ENCODE measurements around the gene ITPR3.

Gene ITPR3

DNA sequence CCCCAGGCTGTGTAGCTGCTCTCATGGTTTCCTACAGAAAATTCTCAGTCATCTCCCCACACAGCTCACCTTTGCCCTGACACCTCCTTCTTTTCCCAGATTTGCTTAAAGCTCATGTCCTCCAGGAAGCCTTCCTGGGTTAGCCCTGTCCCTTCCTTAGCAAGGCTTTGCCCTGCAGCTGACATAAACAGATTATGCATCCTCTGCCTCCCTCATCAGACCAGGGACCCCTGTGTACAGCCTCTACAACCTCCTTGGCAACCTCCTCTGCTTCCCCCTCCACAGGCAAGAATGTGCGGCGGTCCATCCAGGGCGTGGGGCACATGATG, 50.6 kb downstream of the ITPR3 start:
- DNase-seq: no peak

DNA sequence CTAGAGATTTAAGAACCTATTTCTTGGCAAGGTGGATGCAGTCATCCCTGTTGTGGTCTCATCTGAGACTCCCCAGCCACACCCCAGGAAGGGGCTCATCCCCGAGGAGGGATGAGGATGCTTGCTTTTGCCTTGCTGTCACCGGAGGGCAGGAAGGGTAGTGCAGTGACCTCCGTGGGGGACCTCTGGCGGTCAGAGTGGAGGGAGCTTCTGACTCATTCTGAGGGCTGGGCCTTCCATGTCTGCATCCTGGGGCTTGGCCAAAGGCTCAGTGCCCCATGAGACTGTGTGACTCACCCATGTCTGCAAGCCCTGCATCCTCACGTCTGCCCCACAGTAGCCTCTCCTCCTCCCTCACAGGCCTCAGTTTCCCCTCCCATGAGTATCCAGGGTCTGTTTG, 51.7 kb downstream of the ITPR3 start:
- peak; percentile 90 for DNase-seq

DNA sequence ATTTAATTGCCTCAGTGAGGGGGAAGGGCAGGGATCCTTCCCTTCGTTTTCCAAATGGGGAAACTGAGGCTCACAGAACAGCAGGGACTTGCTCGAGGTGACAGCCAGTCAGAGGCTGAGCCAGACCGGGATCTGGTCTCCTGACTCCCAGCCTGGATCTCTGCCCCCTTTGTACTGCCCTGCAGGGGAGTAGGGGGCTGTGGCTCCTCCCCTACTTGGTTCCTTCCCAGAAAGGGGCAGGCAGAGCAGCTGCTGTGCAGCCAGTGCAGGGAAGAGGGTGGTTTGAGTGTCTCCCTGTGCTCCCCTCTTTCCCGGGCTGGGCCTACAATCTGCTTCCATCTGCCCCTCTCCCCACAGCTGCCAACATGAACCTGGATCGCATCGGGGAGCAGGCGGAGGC, 52.7 kb downstream of the ITPR3 start:
- no peak for DNase-seq

DNA sequence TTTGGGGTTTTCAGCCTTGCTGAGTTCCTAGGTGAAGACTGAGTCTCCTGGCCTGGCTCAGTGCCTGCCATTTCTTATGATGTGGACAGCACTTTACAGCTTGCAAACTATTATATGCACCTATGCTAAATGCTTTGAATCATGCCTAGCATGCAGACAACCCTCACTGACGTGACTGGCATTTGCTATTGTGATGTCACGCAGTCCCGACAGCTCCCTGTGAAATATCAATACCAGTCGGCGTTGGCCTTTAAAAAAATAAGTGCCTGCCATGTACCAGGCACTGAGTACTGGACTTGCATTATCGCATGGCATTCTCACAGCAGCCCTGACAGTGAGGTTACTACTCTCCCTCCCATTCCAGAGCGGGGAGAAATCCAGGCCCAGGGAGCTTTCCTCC, 54.8 kb downstream of the ITPR3 start:
- DNase-seq: no peak

DNA sequence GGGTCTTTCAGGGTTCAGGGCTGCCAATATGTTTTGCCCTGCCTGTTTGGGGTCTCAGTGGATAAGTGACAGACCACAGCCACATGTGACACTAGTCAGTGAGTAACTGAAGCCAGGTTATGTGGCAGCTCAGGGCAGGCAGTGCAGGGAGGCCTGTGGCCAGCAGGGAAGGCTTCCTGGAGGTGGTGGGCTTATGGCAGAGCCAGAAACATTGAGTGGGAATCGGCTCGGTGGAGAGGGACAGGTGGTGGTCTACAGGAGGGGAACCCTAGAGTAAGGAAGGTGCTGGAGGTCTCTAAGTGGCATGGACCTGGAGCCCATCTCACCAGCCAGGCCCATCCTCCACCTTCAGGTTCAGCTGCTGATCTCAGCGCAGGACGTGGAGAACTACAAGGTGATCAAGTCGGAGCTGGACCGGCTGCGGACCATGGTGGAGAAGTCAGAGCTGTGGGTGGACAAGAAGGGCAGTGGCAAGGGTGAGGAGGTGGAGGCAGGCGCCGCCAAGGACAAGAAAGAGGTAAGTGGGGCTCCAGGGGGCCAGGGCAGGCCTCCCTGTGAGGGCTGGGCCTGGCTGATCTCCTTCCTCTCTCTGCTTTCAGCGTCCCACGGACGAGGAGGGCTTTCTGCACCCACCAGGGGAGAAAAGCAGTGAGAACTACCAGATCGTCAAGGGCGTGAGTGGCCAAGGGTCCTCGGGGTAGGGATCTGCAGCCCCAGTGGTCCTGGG, 55.5 kb downstream of the ITPR3 start:
- no peak for DNase-seq

DNA sequence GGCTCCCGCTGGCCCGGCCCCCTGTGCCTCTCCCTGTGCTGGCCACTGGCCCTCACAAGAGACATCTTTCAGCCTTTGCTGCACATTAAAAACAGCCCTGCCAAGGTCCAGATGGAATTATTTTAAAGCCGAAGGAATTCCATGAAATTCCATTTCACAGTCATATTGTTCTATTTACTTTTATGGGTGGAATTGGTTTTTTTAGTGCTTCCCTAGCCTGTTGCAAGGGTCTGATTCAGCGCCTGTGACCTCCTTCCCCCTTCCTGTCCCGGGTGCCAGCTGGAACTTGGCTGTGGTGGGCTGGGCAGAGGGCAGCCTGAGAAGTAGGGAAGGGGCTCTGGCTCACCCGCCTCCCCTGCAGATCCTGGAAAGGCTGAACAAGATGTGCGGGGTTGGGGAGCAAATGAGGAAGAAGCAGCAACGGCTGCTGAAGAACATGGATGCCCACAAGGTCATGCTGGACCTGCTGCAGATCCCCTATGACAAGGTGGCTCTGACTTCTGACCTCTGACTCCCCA, 56.1 kb downstream of the ITPR3 start:
- peak; percentile 61 for DNase-seq

DNA sequence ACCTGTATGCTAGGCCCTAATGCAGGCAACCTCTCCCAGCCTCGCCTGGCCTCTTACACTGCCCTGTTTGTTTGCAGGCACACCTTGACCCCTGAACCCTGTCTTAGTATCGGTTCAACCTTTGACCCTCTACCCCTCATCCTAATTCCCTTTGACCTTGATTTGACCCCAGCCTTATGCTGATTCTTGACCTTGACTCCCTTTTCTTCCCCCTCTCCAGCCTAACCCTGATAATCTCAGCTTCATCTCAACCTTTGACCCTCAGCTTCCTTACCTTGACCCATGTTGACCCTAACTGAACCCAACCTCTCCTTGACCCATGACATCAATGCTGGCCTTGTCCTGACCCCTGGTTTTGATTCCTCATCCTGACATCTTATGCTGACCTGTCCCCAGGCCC, 56.6 kb downstream of the ITPR3 start:
- no peak for DNase-seq

DNA sequence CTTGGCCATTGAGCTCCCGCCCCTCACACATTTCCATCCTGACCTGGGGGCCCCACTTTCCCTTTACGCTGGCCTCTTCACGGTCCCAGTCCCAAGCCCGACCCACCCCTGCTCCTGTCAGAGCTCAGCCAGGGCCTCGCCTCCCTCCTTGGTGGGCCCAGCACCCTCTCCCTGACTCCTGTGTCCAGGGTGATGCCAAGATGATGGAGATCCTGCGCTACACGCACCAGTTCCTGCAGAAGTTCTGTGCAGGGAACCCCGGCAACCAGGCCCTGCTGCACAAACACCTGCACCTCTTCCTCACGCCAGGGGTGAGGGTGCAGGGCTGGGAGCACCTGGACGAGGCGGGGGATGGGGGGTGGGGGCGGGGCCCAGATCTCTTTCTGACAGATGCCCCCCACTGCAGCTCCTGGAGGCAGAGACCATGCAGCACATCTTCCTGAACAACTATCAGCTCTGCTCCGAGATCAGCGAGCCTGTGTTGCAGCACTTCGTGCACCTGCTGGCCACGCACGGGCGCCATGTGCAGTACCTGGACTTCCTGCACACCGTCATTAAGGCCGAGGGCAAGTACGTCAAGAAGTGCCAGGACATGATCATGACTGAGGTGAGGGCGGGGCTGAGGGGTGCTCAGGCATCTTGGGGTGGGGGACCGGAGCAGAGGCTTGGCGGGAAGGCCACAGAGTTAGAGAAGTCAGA, 57.3 kb downstream of the ITPR3 start:
- DNase-seq: no peak

DNA sequence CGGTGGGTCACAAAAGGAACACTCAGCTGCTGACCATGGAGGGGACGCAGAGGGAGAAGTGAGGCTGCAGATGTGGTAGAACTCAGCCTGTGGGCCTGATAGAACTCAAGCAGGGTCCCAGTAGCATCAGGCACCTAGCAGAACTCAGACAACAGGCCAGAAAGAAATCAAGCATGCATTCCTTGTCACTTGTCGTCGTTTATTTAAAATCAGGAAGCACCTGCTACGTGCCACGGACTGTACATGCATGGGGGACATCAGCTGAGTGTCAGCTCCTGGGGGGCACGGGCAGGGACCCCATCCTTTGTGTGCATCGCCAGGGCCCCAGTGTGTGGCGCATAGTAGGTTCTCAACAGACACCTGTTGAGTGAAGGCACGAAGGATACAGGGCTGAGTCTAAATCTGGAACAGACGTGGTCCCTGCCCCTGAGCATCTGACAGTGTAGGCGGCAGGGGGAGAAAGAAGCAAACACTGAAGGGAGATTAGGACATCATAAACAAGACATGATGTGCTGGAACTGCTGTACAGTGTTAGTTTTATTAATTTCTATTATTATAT, 57.9 kb downstream of the ITPR3 start:
- no peak for DNase-seq

DNA sequence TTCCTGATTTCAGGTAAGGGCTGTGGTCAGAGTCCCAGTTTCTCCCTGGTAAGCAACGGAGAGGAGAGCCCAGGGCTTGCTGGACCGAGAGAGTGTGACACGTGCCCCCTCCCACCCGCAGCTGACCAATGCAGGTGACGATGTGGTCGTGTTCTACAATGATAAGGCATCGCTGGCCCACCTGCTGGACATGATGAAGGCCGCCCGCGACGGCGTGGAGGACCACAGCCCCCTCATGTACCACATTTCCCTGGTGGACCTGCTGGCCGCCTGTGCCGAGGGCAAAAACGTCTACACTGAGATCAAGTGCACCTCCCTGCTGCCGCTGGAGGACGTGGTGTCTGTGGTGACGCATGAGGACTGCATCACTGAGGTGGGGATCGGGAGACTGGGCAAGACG, 58.6 kb downstream of the ITPR3 start:
- no peak for DNase-seq

DNA sequence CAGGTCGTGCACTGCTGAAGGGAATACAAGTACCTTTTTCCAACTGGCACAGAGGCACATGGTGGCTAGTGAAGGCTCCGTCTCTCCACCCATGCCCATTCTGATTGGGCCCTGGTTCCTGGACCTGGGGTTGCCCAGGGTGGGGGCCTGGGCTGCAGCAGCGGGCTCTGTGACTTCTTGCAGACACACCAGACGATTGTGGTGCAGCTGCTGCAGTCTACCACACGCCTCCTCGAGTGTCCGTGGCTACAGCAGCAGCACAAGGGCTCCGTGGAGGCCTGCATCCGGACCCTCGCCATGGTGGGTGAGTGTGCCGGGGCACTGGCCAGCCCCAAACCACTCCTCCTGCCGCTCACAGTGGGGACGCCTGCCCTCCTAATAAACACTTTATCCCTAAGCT, 61.2 kb downstream of the ITPR3 start:
- no peak for DNase-seq

DNA sequence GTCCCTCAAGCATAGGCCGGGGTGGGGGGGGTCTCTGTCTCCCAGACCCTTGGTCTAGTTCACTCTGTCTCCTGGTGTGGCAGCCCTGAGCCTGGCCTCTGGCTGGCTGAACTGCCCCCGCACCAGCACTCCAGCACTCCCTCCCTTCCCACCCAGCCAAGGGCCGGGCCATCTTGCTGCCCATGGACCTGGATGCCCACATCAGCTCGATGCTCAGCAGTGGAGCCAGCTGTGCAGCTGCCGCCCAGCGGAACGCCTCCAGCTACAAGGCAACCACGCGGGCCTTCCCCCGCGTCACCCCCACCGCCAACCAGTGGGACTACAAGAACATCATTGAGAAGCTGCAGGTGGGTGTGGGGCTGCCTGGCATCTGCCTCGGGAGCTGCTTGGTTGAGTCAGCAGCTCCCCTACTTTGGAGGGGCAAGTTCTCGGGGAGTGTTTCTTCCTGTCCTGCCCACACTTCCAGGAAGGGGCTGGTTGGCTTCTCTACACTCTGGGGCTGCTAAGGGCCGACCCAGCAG, 62.0 kb downstream of the ITPR3 start:
- no peak for DNase-seq

DNA sequence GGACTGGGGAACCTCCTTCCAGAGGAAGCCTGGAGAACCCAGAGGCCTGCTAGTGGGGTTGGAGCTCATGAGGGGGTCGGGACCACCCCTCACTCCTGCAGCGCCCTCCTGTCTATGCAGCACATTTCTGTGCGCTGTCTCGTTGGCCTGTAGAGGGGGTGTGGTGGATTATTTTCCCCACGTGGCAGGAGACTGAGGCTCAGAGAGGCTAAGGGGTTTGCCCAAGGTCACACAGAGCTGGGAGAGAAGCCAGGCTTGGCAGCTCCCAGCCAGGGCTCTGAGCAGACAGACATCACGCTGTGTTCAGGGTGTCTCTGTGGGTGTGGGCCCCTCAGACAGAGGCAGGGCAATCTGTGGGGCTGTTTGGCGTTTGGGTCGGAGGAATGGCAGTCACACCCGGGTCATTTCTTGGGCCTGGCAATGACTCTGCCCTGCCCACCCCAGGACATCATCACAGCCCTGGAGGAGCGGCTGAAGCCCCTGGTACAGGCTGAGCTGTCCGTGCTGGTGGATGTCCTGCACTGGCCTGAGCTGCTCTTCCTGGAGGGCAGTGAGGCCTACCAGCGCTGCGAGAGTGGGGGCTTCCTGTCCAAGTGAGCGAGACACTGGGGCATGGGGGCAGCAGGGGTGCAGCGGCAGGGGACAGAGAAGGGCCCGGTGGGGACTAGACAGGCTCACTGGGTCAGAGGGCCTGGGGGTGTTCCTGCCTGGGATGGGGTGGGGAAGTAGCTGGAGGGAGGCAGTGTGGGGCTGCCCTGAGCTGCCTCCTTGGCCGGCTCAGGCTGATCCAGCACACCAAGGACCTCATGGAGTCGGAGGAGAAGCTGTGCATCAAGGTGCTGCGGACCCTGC, 62.7 kb downstream of the ITPR3 start:
- no peak for DNase-seq

DNA sequence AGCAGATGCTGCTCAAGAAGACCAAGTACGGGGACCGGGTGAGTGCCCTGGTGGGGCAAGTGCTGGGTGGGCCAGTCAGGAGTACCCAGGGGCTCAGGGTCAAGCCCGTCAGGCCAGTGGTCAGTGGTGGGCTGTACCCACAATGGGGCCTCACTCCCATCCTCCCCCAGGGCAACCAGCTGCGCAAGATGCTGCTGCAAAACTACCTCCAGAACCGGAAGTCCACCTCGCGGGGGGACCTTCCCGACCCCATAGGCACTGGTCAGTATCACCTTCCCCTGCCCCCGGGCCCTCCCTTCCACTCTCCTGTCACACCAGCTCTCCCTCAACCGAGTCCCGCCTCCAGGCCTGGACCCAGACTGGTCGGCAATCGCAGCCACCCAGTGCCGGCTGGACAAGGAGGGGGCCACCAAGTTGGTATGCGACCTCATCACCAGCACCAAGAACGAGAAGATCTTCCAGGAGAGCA, 63.3 kb downstream of the ITPR3 start:
- no peak for DNase-seq

DNA sequence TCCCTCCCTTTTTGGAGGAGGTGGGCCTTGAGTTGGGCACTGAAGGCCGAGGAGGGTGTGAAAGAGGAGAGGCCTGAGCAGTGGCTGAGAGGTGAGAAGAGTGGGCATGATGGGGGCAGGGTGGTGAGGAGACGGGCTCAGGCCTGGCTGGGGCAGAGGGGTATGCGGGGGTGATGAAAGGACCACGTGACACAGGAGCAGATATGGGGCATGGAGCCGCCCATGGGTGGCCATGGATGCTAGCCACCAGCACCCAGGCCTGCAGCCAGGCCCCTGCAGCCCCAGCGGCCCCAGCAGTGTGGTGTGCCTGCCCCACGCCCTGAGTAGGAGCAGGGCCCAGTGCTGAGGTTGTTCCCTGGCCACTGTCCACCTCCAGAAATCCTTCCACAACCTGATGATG, 63.9 kb downstream of the ITPR3 start:
- DNase-seq: no peak

DNA sequence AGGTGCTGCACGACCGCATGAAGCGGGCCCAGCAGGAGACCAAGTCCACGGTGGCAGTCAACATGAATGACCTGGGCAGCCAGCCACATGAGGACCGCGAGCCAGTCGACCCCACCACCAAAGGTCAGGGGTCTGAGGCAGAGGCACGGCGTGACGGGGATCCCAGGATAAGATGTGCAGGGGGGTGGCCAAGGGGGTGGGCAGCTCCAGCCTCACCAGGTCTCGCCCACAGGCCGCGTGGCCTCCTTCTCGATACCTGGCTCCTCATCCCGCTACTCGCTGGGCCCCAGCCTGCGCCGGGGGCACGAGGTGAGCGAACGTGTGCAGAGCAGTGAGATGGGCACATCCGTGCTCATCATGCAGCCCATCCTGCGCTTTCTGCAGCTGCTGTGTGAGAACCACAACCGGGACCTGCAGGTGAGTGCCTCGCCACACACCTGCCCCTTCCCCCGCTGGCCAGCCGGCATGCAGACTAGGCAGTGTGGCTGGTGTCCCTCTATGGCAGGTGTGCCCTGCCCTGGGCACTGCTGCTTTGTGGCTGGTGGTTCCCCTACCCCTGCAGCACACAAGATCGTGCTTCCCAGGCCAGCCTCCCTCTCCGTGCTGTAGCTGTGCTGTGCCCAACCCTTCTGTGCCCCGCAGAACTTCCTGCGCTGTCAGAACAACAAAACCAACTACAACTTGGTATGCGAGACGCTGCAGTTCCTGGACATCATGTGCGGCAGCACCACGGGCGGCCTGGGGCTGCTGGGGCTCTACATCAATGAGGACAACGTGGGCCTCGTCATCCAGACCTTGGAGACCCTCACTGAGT, 64.5 kb downstream of the ITPR3 start:
- no peak for DNase-seq

DNA sequence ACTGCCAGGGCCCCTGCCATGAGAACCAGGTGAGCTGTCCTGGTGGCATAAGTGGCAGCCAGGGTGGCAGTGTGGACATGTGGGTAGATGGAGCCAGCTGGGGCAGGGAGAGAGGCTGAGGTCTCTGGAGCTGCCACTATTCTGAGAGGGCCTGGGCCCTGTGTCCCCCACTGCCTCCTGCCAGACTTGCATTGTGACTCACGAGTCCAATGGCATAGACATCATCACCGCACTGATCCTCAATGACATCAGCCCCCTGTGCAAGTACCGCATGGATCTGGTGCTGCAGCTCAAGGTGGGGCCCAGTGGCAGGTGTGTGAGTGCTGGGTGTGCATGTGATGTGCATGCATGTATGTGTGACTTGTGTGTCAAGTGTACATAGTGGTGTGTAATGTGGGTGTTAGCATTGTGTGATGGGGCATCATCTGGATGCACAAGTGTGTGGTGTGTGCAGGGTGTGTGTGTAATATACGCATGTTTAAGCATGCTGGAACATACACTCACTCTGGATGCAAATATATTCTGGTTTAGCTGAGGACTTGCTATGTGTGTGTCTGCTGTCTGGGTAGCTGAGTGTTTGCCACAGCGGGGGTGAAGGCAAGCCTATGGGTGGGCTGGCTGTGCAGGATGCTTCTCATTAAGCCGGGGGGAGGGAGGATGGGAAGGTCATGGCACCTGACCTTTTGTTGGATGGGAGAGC, 65.3 kb downstream of the ITPR3 start:
- DNase-seq: no peak

DNA sequence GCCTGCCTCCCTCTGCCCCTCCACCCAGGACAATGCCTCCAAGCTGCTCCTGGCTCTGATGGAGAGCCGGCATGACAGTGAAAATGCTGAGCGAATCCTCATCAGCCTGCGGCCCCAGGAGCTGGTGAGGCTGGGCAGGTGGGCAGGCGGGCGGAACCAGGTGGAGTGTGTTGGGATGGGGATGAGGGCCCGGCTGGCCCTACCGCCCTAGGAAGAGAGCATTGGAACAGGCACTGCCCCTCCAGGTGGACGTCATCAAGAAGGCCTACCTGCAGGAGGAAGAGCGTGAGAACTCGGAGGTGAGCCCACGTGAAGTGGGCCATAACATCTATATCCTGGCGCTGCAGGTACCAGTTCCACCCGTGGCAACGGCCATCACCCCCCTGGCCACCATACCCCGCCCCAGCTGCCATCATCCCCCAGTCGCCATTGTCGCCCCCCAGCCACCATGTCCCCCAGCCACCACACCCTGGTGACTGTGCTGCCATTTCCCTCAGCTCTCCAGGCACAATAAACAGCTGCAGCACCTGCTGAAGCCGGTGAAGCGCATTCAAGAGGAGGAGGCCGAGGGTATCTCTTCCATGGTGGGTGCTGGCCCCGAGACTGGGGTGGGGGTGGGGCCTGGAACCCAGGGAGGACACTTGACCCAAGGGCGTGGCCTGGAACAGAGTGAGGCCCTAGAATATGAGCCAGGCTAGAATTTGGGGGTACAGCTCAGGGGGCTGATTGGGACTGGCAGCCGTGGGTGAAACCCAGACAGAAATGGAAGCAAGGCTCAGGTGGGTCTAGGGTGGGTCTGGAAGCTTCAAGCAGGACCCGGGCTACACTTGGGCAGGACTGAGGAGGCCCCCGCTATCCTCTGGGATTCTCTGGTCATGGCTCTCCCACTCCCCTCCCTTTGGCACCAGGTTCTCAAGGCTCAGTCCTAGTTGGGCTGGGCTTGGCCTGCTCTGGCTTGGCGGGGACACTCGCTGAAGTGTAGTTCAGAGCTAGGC, 66.2 kb downstream of the ITPR3 start:
- DNase-seq: no peak

DNA sequence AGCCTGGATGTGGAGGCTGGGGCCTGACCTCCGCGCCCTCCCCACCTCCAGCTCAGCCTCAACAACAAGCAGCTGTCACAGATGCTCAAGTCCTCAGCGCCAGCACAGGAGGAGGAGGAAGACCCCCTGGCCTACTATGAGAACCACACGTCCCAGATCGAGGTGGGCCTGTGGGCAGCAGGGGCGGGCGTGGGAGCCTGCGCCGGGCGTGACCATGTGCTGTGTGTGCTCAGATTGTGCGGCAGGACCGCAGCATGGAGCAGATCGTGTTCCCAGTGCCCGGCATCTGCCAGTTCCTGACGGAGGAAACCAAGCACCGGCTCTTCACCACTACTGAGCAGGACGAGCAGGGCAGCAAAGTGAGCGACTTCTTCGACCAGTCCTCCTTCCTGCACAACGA, 66.9 kb downstream of the ITPR3 start:
- DNase-seq: no peak

DNA sequence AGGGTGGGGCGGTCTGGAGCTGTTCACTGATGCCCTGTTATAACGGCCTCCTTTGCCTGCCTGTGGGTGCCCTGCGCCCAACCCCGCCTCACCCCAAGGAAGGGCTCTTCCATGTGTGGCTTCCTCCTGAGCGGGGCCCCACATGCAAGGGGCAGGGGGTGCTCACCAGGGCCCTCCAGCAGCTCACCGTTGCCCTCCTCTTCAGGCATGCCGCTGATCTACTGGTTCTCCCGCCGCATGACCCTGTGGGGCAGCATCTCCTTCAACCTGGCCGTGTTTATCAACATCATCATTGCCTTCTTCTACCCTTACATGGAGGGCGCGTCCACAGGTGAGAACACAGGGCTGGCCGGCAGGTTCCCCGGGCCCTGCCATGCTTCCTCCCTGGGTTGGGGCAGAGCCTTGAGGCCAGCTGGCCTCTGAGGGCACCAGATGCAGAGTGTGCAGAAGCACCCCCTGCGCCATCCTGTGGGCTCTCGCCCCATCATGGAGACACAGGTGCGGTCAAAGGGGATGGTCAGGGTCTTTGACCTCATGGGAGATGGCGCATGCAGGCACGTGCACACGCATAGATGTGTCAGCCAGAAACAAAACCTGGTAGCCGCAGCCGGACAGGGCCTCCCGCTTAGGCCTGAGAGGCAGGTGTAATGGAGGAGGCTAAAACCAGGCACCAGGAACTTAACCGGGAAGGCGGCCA, 67.5 kb downstream of the ITPR3 start:
- DNase-seq: no peak

All from fibroblast of skin of right quadriceps (primary cell).